ENCODE measurements around the gene EZH2. TPM values are rescaled to one million over a fixed set of nuclear protein-coding genes. Genes with fewer than 3 reads are reported as not detected.

Gene EZH2
- total RNA-seq, 1 experiment from 2014 or later: 46.5 TPM

GRCh38 chr7:148831782-148832181 lies 52.3 kb downstream of the EZH2 start:
- no TSS peak for BruUV-seq (replicated peaks)
- Mint-ChIP-seq H3K27me3 (ENCODE audit: unreplicated experiment) (no peaks in the 10 kb centered on the region), H3K4me1 (ENCODE audit: low read depth, unreplicated experiment) (peaks cover 4% of the 10 kb centered on the region), H3K27ac (ENCODE audit: unreplicated experiment) (no peak overlapping the region), H3K4me3 (ENCODE audit: low read depth, unreplicated experiment) (no peak overlapping the region), H3K9me3 (ENCODE audit: low read depth, unreplicated experiment) (no peaks in the 10 kb centered on the region), H3K36me3 (ENCODE audit: insufficient read depth, unreplicated experiment) (peaks cover 4% of the 10 kb centered on the region)
- intact Hi-C loops (cut with micrococcal nuclease; ENCODE audit: unreplicated experiment): no loop called here
- CTCF ChIA-PET: interaction anchor here (0.6 to 1.1 kb wide), 2 partner anchors 135 to 211 kb away, joined by 3 to 4 read pairs; no protein-coding TSS in a partner anchor
- DNase-seq: no peak
- no peak for TF ChIP-seq CTCF (IDR thresholded peaks at IDR 0.05; ENCODE audit: unreplicated experiment)

- no peaks in the 10 kb centered on the region for H3K27me3 Mint-ChIP-seq (ENCODE audit: unreplicated experiment)
- H3K36me3 Mint-ChIP-seq (ENCODE audit: insufficient read depth, unreplicated experiment): peaks cover 5% of the 10 kb centered on the region
- no peak for TF ChIP-seq CTCF (IDR thresholded peaks at IDR 0.05; ENCODE audit: unreplicated experiment)
- intact Hi-C loops (cut with micrococcal nuclease; ENCODE audit: unreplicated experiment): no loop called here
- no TSS peak for BruUV-seq (replicated peaks)
- no peaks in the 10 kb centered on the region for H3K9me3 Mint-ChIP-seq (ENCODE audit: low read depth, unreplicated experiment)
- H3K4me3 Mint-ChIP-seq (ENCODE audit: low read depth, unreplicated experiment): no peak overlapping the region
- H3K27ac Mint-ChIP-seq (ENCODE audit: unreplicated experiment): no peak overlapping the region
- DNase-seq: no peak
- CTCF ChIA-PET: no interaction called here
- H3K4me1 Mint-ChIP-seq (ENCODE audit: low read depth, unreplicated experiment): no peaks in the 10 kb centered on the region
Observed at GRCh38 chr7:148830897-148831692, 53.0 kb downstream of the EZH2 start.

- no peaks in the 10 kb centered on the region for H3K4me1 Mint-ChIP-seq (ENCODE audit: low read depth, unreplicated experiment)
- intact Hi-C loops (cut with micrococcal nuclease; ENCODE audit: unreplicated experiment): no loop called here
- no peaks in the 10 kb centered on the region for H3K27me3 Mint-ChIP-seq (ENCODE audit: unreplicated experiment)
- TF ChIP-seq CTCF (IDR thresholded peaks at IDR 0.05; ENCODE audit: unreplicated experiment): no peak
- no peaks in the 10 kb centered on the region for H3K9me3 Mint-ChIP-seq (ENCODE audit: low read depth, unreplicated experiment)
- DNase-seq: no peak
- H3K27ac Mint-ChIP-seq (ENCODE audit: unreplicated experiment): no peak overlapping the region
- H3K36me3 Mint-ChIP-seq (ENCODE audit: insufficient read depth, unreplicated experiment): peaks cover 7% of the 10 kb centered on the region
- BruUV-seq (replicated peaks): no TSS peak
- H3K4me3 Mint-ChIP-seq (ENCODE audit: low read depth, unreplicated experiment): no peak overlapping the region
- CTCF ChIA-PET: no interaction called here
Observed at GRCh38 chr7:148828965-148829364, 55.1 kb downstream of the EZH2 start.

- Mint-ChIP-seq H3K4me3 (ENCODE audit: low read depth, unreplicated experiment) (no peak overlapping the region), H3K36me3 (ENCODE audit: insufficient read depth, unreplicated experiment) (peaks cover 11% of the 10 kb centered on the region), H3K27me3 (ENCODE audit: unreplicated experiment) (no peaks in the 10 kb centered on the region), H3K27ac (ENCODE audit: unreplicated experiment) (no peak overlapping the region), H3K4me1 (ENCODE audit: low read depth, unreplicated experiment) (no peaks in the 10 kb centered on the region), H3K9me3 (ENCODE audit: low read depth, unreplicated experiment) (no peaks in the 10 kb centered on the region)
- intact Hi-C loops (cut with micrococcal nuclease; ENCODE audit: unreplicated experiment): no loop called here
- no peak for DNase-seq
- no TSS peak for BruUV-seq (replicated peaks)
- CTCF ChIA-PET: no interaction called here
- no peak for TF ChIP-seq CTCF (IDR thresholded peaks at IDR 0.05; ENCODE audit: unreplicated experiment)
Observed at GRCh38 chr7:148825338-148825737, 58.8 kb downstream of the EZH2 start.
